Activated gamma-delta T cell (primary cell): ENCODE measurements around the gene COG6.

ENCODE experiments used
- DNase-seq: peaks from one replicate; lab custom pipeline; 2025; lab: John Stamatoyannopoulos, UW
- total RNA-seq, 2 donors: gene quantifications; one replicate each; lab custom pipeline; 2026; lab: John Stamatoyannopoulos, UW

Gene COG6
- total RNA-seq: 39.1 to 40.1 reads per million in 2 donors

GRCh38 chr13:39655569-39656324 is at the start of gene COG6:
TSS of gene COG6 (plus strand) at chr13:39655662. CDS start at chr13:39655727, 65 bp downstream.
- peak; percentile 90 for DNase-seq

- DNase-seq: no peak
Observed at GRCh38 chr13:39605677-39606320, 49.7 kb upstream of the COG6 start.

- DNase-seq: no peak
Observed at GRCh38 chr13:39607876-39608275, 47.6 kb upstream of the COG6 start.

GRCh38 chr13:39612023-39612637 is 43.3 kb upstream of the COG6 start:
- no peak for DNase-seq

GRCh38 chr13:39616087-39616694 is 39.3 kb upstream of the COG6 start:
- DNase-seq: no peak

GRCh38 chr13:39618561-39618960 is 36.9 kb upstream of the COG6 start:
- no peak for DNase-seq

- DNase-seq: no peak
Observed at GRCh38 chr13:39623466-39623865, 32.0 kb upstream of the COG6 start.

- no peak for DNase-seq
Observed at GRCh38 chr13:39631307-39631706, 24.2 kb upstream of the COG6 start.

- no peak for DNase-seq
Observed at GRCh38 chr13:39632994-39633393, 22.5 kb upstream of the COG6 start.

GRCh38 chr13:39635564-39635963 is 19.9 kb upstream of the COG6 start:
- DNase-seq: no peak

GRCh38 chr13:39637890-39638289 is 17.6 kb upstream of the COG6 start:
- no peak for DNase-seq

- DNase-seq: no peak
Observed at GRCh38 chr13:39641645-39642044, 13.8 kb upstream of the COG6 start.

GRCh38 chr13:39646122-39646521 is 9.3 kb upstream of the COG6 start:
- no peak for DNase-seq

GRCh38 chr13:39655041-39655568 is 357 bp upstream of the COG6 start:
- DNase-seq: no peak

- no peak for DNase-seq
Observed at GRCh38 chr13:39656325-39656677, 839 bp downstream of the COG6 start.

- DNase-seq: no peak
Observed at GRCh38 chr13:39663508-39663907, 8.0 kb downstream of the COG6 start.

- no peak for DNase-seq
Observed at GRCh38 chr13:39663958-39664357, 8.5 kb downstream of the COG6 start.

GRCh38 chr13:39665763-39666162 is 10.3 kb downstream of the COG6 start:
- DNase-seq: no peak

- no peak for DNase-seq
Observed at GRCh38 chr13:39670445-39670844, 15.0 kb downstream of the COG6 start.

GRCh38 chr13:39672378-39673132 is 17.1 kb downstream of the COG6 start:
- DNase-seq: no peak

- no peak for DNase-seq
Observed at GRCh38 chr13:39675904-39676303, 20.4 kb downstream of the COG6 start.
